Inflammatory macrophage treated with lipopolysaccharide for 1 hour (primary cell): ENCODE data around the gene LDB2.

Source experiments
- DNase-seq, 2 donors: peaks; one replicate each; pipeline ENCODE4 v3.0.0-alpha.2; 2020 to 2022

LDB2 gene

GRCh38 chr4:16838226-16838875 lies 60.1 kb downstream of the LDB2 start:
- DNase-seq: no peak

GRCh38 chr4:16837475-16837874 lies 61.0 kb downstream of the LDB2 start:
- DNase-seq: no peak

- DNase-seq: no peak
These were observed 62.1 kb downstream of the LDB2 start for GRCh38 chr4:16836324-16836723.

GRCh38 chr4:16835597-16836247 lies 62.7 kb downstream of the LDB2 start:
- DNase-seq: no peak

- no peak for DNase-seq
These were observed 63.6 kb downstream of the LDB2 start for GRCh38 chr4:16834814-16835213.

- no peak for DNase-seq
These were observed 64.7 kb downstream of the LDB2 start for GRCh38 chr4:16833722-16834121.

- DNase-seq: no peak
These were observed 68.4 kb downstream of the LDB2 start for GRCh38 chr4:16830081-16830480.

- DNase-seq: no peak
These were observed 70.4 kb downstream of the LDB2 start for GRCh38 chr4:16827794-16828724.

- DNase-seq: no peak
These were observed 71.4 kb downstream of the LDB2 start for GRCh38 chr4:16827045-16827444.

GRCh38 chr4:16826406-16826910 lies 72.0 kb downstream of the LDB2 start:
- no peak for DNase-seq

- DNase-seq: no peak
These were observed 74.1 kb downstream of the LDB2 start for GRCh38 chr4:16824278-16824806.

GRCh38 chr4:16820329-16820728 lies 78.1 kb downstream of the LDB2 start:
- no peak for DNase-seq

- no peak for DNase-seq
These were observed 78.8 kb downstream of the LDB2 start for GRCh38 chr4:16819652-16820051.

- no peak for DNase-seq
These were observed 80.4 kb downstream of the LDB2 start for GRCh38 chr4:16818005-16818404.

- DNase-seq: no peak
These were observed 81.2 kb downstream of the LDB2 start for GRCh38 chr4:16817286-16817685.

GRCh38 chr4:16814361-16814760 lies 84.1 kb downstream of the LDB2 start:
- DNase-seq: no peak

- no peak for DNase-seq
These were observed 86.4 kb downstream of the LDB2 start for GRCh38 chr4:16812041-16812440.

GRCh38 chr4:16809943-16810342 lies 88.5 kb downstream of the LDB2 start:
- no peak for DNase-seq

GRCh38 chr4:16809064-16809463 lies 89.4 kb downstream of the LDB2 start:
- DNase-seq: no peak

- no peak for DNase-seq
These were observed 91.1 kb downstream of the LDB2 start for GRCh38 chr4:16807355-16807754.

- no peak for DNase-seq
These were observed 93.9 kb downstream of the LDB2 start for GRCh38 chr4:16804581-16804980.

GRCh38 chr4:16802044-16802443 lies 96.4 kb downstream of the LDB2 start:
- no peak for DNase-seq

- no peak for DNase-seq
These were observed 97.1 kb downstream of the LDB2 start for GRCh38 chr4:16801356-16801755.
